Colon (tissue), 2 donors: ENCODE data around the gene CCNE1.

Experiments used
- FAIRE-seq: peaks from 2 replicates; lab custom pipeline; 2012; peaks lifted over from hg19 to GRCh38; lab: Jason Lieb, UNC
- donor health status: control.
- donor health status: control.

CCNE1 gene

DNA sequence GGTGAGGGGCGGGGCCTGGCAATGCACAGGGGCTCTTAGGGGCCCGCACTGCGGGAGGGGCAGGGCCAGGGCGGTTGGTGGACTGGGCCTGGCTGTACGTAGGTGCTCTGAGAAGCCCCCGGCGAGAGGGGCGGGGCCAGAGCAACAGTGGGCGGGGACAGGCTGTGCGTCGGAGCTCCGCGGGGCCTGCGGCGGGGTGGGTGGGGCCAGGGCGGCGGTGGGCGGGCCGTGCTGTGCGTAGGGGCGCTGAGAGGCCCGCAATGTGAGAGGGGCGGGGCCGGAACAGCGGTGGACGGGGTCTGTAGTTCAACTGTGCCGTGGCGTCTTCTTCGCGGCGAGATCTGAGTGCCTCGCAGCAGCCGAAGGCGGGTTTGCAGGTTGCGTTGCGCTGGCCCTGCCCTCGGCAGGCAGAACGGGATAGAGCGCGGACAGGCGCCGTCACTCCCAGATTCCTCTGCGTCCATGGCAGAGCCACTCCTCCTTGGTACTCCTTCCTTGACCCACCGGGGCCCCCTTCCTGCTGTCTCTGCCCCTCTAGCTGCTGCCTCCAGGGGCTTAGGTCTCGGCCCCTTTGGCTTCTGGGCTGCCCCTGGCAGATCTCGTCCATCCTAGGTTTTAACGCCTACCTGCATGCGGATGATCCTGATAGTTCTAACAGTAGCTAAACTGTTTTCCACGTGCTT lies 33.2 kb downstream of the CCNE1 start:
- no peak for FAIRE-seq

DNA sequence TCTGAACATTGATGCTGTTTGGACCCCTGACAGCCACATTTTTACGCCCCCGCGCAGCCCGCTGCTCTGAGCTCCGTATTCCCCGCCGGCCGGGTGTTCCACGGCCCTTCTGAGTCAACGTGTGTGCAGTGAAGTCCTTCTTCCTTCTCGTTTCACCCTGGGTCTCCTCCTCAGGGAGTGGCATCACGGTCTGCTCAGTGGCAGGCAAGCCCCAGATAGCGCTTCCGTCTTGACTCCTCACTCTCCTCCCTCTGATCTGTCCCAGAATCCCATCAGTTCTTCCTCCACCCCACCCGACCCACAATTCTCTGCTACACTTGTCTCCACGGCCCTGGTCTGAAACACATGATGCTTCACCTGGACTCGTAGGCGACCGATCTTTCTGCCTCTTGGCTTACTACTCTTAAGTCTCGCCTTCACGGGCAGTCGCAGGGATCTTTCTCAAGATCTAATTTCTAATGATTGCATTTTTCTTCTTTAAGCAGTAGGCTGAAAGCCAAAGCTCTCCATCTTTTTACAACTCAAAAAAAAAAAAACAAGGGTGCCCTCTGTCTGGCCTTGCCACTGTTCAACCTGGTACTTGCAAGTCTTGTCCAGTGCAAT lies 33.9 kb downstream of the CCNE1 start:
- FAIRE-seq = no peak

DNA sequence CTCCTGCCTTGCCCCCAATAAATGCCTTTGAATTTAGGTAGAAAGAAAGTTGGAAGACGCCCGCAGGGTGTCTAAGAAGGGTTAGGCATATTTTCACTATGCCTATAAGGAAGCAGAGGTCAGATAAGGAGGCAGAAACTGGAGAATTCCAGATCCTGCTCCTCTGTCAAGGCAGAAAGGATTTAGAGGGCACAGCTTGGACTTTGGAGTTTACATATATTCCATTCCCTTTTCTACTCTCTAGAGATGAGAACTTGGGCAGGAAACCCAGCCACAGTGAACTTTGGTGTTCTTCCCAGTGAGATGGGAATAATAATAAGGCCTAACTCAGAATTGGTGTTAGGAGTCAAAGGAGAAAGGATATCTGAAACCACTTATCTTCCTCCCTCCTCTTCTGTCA lies 37.4 kb downstream of the CCNE1 start:
- FAIRE-seq = no peak

DNA sequence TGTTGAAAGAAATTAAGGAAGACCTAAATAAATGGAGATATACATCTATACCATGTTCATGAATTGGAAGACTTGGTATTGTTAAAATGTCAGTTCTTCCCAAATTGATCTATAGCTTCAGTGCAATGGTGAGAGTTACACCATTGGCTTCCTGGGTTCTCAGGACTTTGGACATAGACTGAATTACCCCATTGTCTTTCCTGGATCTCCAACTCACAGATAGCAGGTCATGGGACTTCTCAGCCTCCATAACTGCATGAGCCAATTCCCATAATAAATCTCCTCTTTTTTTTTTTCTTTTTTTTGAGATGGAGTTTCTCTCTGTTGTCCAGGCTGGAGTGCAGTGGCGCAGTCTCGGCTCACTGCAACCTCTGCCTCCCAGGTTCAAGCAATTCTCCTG lies 38.7 kb downstream of the CCNE1 start:
- FAIRE-seq = no peak

DNA sequence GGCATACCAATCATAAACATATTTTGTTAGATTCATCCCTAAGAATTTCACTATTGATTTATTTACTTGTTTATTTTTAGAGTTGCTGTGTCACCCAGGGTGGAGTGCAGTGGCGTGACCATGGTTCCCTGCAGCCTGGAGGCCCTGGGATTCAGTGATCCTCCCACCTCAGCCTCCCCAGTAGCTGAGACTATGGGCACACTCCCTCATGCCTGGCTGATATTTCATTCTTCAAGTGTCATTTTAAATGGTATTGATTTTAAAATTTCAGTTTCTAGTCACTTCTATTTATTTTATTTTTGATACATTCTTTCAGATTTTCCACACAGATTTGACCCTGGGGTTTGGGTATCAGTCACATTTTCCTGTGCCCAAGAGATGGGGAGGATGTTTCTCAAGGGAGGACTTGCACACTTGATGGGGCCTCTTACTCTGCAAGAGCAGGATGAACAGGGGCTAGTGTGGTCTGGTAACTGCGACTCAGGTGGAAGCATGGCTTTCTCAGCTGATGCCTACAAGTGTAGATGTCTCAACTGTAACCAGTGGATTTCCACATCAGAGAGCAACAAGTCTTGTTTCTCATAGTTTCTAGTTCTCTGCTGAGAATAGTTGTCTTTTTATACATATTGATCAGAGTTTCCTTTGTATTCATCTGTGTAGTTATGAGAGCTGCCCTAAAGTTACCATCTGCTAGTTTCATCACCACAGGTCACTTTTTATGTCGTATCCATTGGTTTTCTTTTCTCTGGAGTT lies 40.2 kb downstream of the CCNE1 start:
- no peak for FAIRE-seq

DNA sequence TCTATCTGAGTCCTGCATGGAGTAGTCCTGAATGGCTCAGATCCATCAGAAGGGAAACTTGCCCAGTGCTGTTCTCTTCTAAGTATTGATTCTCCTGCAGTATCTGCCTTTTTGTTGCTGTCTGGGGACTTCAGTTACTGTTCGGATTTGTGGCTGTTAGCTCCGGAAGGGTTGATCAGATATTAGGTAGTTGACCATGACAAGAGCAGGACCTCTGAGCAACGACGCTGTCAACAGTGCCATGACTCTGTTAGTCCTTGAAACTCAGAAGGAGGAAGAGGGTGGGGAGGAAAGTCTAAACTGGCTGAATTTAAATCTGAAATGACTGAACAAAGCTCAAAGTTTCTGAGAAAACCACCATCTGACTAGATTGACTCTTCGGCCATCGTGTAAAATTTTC lies 42.2 kb downstream of the CCNE1 start:
- no peak for FAIRE-seq

DNA sequence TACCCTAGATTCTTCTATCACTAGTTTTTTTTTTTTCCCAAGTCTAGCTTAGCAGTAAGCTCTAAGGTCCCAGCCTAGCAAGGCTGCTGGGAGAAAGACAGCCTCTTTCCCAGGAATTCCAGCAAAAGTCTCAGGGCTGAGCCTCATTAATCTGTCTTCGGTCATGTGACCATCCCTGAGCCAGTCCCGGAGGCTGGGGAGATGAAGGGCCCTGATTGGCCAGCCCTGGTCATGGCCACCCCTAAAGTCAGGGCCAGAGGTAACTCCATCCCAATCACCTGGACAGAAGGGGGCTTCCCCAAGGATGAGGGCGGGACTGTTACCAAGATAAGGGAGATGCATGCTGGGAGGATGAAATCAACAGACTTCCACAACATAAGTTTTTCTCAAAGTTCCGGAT lies 43.3 kb downstream of the CCNE1 start:
- FAIRE-seq = no peak

DNA sequence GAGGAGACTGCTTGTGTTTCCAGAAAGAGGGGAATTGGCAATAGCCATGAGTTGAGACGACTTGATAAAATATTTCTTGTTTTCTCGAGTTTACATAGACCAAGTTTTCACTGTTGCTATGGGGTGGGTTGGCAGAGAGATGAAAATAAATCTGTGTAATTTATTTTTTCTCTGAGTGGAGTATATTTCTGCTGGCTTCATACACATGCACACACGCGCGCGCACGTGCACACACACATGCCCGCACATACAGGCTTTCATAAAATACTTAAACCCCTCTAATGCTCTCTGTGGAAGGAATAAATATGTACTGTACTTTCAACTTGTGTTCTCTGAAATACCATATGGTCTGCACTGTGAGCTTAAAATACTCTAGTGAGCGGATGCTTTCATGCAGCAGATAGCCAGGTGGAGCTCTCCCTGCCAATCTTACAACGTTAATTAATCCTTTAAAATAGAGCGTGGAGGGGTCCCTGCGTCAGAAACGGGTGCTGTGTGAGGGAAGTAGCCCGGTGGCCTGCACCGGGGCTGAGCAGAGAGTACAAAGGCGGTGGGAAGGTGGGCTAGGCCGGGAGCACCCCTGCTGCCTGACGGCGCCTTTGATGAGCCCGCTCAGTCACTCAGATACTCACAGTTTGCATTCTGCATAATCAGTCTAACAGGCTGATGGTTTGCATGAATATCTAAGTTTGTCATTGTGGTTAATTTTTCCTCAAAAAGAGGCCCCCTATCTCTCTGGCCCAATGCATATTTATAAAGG lies 44.1 kb downstream of the CCNE1 start:
- FAIRE-seq = no peak

DNA sequence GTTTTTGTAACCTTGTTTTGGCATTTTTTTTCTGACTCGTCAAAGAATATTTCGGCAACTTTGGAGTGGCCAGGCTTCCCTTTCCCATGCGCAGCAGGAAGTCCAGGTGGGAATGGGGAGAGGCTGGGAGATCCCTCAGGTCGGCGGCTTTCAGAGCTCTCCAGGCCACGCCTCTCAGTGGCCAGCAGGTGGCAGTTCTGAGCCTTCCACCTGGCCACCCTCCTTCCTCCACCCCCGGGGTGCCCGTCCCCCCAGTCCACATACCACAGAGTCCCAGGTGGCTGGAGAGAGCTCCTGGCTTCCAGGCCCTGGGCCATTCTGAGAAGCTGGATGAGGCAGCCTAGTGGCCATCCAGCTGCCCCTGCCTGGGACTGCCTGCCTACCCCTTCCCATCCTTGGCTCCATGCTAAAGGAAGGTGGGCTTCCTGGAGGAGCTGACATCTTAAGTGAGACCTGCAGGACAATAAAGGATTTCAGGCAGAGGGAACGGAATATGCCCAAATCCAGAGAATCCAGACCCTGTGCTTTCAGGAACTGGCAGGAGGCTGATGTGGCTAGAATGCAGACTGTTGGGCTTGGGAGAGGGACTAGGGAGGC lies 46.3 kb downstream of the CCNE1 start:
- no peak for FAIRE-seq

DNA sequence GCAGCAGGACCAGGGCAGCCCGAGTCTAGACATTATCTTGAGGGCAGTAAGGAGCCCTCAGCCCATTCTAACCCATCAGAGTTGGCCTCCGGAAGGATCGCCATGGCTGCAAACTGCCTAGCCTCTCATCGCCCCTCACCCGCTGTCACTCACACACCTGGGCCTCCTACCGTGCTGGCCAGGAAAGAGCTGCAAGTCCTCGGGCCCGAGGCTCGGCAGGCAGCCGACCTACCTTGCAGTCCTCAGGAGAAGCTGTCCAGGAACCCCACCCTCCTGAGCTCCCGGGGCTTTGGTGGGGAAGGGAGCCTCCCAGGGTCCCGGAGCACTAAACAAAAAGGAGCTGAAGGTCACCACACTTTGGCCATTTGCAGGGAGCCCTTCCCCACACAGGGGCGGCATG lies 46.8 kb downstream of the CCNE1 start:
- FAIRE-seq = no peak

DNA sequence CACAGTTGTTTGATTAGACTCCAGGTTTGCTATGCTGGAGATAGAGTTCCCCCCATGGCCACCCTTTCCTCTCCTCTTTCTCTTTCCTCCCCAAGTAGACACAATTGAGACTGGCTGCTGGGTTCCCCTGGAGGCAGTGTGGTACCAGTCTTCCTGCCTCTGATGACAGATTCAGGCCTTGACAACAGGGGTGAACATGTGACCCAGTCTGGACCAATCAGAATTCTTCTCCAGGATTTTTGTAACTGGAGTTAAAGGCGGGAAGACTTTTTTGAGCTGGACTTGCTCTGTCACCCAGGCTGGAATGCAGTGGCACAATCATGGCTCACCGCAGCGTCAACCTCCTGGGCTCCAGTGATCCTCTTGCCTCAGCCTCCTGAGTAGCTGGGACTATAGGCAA lies 48.7 kb downstream of the CCNE1 start:
- no peak for FAIRE-seq

DNA sequence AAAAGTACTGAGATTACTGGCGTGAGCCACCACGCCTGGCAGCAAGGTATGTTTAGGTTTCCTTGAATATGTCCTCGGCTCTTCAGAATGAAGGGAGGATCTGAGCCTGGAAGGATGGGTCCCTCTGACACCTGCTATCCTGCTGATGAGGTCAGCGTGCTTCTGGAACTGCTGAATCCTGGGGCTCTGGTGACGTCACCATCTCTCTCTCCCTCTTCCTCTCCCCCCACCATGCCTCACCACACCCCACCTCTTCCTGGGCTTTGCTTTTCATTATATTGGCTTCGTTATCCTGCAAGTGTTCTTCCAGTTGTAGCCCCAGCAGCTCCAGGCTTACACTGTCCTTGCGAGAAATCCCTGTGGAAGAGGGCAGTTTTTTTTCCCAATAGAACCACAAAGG lies 49.8 kb downstream of the CCNE1 start:
- no peak for FAIRE-seq

DNA sequence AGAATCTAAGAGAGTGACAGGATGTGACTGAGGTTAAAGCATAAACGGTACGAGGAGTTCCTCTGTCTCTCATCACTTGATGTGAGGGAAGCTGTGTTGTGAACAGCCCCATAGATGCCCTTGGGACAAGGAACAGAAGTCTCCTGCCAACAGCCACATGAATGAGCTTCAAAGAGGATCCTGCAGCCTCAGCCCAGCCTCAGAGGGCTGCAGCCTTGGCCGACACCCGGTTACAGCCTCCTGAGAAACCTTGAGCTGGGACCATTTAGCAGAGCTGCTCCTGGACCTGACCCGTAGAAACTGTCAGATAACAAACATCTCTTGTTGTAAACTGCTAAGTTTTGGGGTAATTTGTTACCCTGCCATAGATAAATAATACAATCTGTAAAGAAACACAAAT lies 54.2 kb downstream of the CCNE1 start:
- no peak for FAIRE-seq

DNA sequence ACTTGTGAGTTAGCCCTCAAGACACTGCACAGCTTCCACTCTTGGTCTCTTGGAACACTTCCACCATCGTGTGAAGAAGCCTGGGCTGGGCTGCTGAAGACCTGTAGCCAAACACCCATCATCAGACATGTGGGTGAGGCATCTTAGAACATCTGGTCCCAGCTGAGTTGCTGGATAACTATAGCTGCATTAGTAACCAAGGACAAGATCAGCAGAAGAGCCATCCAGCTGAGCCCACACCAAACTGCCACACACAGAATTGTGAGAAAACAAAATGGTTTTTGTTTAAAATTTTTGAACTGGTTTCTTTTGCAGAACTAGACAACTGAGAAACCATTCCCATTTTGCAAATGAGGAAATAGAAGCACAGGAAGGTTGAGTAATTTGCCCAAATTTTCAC lies 56.2 kb downstream of the CCNE1 start:
- FAIRE-seq = no peak

DNA sequence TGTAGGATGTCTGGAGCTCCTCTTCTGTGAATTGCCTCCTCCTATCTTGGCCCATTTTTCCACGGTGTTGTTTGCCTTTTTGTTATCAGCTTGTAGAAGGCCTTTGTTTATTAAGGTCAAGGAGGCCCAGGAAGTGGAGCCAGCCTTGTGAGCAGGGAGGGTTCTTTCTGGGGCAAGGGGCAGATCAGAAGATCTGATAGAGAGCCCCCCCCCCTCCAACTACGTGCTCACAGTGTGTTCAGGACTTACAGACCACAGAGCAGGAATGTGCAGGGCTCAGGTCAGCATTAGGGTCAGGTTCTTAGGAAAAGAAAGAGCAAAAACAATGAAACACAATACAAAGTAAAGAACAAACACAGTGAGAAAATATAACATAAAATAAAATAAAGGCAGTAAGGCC lies 59.4 kb downstream of the CCNE1 start:
- FAIRE-seq = no peak

DNA sequence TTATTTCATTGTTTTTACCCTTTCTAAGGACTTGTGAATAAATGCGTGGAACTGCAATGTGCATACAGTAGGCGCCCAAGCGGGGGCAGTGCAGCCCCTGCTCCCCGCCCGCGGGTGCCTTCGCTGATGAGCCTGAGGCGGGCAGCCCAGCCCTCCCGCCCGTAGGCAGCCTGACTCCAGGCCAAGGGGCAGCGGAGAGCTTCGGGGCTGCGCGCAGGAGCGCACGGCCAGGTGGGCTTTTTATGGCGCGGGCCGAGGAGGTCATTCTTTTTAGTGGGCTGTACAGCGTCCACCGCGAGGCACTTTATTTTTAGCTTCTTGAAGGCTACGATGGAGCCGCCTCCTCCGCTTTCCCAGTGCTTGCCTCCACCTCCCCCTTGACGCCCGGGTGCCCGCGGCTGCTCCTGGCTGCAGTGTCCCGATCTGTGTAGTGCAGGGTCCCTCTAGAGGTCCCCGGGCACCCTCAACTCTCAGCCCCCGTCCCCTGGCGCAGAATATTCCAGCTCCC lies 60.5 kb downstream of the CCNE1 start:
- no peak for FAIRE-seq

DNA sequence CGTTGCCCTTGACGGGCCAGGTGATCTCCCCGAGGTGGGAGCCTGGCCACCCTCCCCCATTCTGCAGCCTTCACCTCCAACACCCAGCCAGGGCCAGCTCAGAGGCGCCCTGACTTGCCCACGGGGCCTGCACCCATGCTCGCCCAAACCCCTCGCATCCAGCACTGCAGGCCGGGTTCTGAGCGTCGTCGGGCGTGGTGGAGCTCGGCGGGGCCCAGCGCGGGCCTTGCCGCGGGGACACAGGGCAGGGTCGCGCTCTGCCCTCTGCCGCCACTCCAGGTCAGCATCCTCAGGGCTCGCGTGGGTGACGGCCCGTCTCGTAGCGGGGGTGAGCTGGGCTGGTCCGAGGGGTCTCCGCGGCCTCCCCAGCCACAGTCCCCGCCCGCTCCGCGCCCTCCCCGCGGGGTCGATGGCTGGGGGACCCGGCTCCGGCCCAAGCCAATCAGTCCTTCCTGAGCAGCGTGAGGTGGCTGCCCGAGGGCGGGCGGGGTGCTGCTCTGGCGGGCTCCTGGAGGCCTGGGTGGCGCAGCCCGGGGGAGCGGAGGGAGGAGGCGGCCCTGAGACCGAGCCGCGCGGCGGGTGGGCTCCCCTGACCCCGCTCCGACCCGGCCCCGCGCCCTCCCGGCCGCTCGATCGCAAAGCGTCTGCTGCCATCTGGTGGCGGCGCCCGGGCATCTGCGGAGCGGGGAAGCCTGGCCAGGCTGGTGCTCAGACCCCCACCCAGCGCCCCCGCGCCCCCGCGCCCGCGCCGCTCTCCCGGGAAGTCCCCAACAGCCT lies 61.4 kb downstream of the CCNE1 start:
- no peak for FAIRE-seq
